Keratinocyte (primary cell): Measurements from ENCODE around the gene RAI1. TPM values are rescaled to one million over a fixed set of nuclear protein-coding genes. Genes with fewer than 3 reads are reported as not detected.

Source experiments
- DNase-seq: peaks from one replicate; pipeline ENCODE4 v3.0.0-alpha.2; 2011; ENCODE audit warnings: low read depth, missing footprints, low spot score
- FAIRE-seq: peaks from 2 replicates; lab custom pipeline; 2011; peaks lifted over from hg19 to GRCh38; lab: Jason Lieb, UNC
- H2AFZ ChIP-seq: 2 replicates; pipeline ENCODE4 v1.6.0; 2012; ENCODE audit warnings: low read length, control low read depth, inconsistent platforms; ENCODE audit not compliant: control insufficient read depth
- H3K27ac ChIP-seq: 2 replicates; pipeline ENCODE4 v1.5.1; 2011; ENCODE audit warnings: low read length; ENCODE audit not compliant: control insufficient read depth, insufficient read depth
- H3K27me3 ChIP-seq: 3 replicates; pipeline ENCODE4 v1.6.0; 2011; ENCODE audit warnings: low read length; ENCODE audit not compliant: control insufficient read depth, insufficient read depth; ENCODE audit errors: extremely low read depth
- H3K36me3 ChIP-seq, 2 experiments: 2 replicates in 1 of 2; 3 replicates in 1 of 2; pipeline ENCODE4 v1.5.1; 2011; ENCODE audit warnings: low read length in 2 of 2, mild to moderate bottlenecking in 1 of 2; ENCODE audit not compliant: control insufficient read depth in 2 of 2, insufficient read depth in 2 of 2; ENCODE audit errors: extremely low read depth in 1 of 2
- H3K4me1 ChIP-seq: 3 replicates; pipeline ENCODE4 v1.5.1; 2011; ENCODE audit warnings: low read length; ENCODE audit not compliant: control insufficient read depth, insufficient read depth; ENCODE audit errors: extremely low read depth
- H3K4me2 ChIP-seq: 3 replicates; pipeline ENCODE4 v1.6.0; 2011; ENCODE audit warnings: low read depth, low read length; ENCODE audit not compliant: control insufficient read depth, insufficient read depth; ENCODE audit errors: extremely low read depth
- H3K4me3 ChIP-seq, 3 experiments: fragments of 200-600 bp in 1 of 3; sonication (generic) in 1 of 3; 2 replicates in 2 of 3; 3 replicates in 1 of 3; pipeline ENCODE4 v1.5.1; 2011 to 2016; ENCODE audit warnings: low read length in 3 of 3, mild to moderate bottlenecking in 3 of 3, control low read depth in 2 of 3, inconsistent platforms in 1 of 3, low read depth in 1 of 3, mixed read lengths in 1 of 3, mixed run types in 1 of 3, moderate library complexity in 1 of 3; ENCODE audit not compliant: control insufficient read depth in 2 of 3, insufficient read depth in 2 of 3; ENCODE audit errors: extremely low read depth in 1 of 3
- H3K79me2 ChIP-seq: 2 replicates; pipeline ENCODE4 v1.6.0; 2012; ENCODE audit warnings: low read length; ENCODE audit not compliant: control insufficient read depth, insufficient read depth
- H3K9ac ChIP-seq: 3 replicates; pipeline ENCODE4 v1.6.0; 2011; ENCODE audit warnings: low read length; ENCODE audit not compliant: control insufficient read depth, insufficient read depth; ENCODE audit errors: extremely low read depth
- H3K9me1 ChIP-seq: 3 replicates; pipeline ENCODE4 v1.6.0; 2011; ENCODE audit warnings: low read length; ENCODE audit not compliant: control insufficient read depth, insufficient read depth; ENCODE audit errors: extremely low read depth
- H3K9me3 ChIP-seq: 2 replicates; pipeline ENCODE4 v1.5.1; 2012; ENCODE audit warnings: low read depth, low read length; ENCODE audit not compliant: control insufficient read depth
- H4K20me1 ChIP-seq: 3 replicates; pipeline ENCODE4 v1.6.0; 2011; ENCODE audit warnings: low read length; ENCODE audit not compliant: control insufficient read depth, insufficient read depth; ENCODE audit errors: extremely low read depth
- EZH2 ChIP-seq: IDR thresholded peaks from one replicate; pipeline ENCODE4 v1.6.1; 2012; ENCODE audit warnings: inconsistent platforms, mild to moderate bottlenecking, low read length, moderate library complexity
- dilution Hi-C: fragments of 300-500 bp; cut with MboI; formaldehyde crosslinking; loops from one replicate; pipeline ENCODE4 v1.7.0; 2020; ENCODE audit warnings: low sequenced_read_pairs; ENCODE audit not compliant: extremely low pct_ligation_motif_present
- polyA plus RNA-seq, 5 experiments: library from polyadenylated mRNA; depleted of rRNA in 3 of 5; stranded (reverse) in 3 of 5; stranded (forward) in 1 of 5; unstranded in 1 of 5; fragments of >200 nt; gene quantifications; 1 replicate in 1 of 5; 2 replicates in 3 of 5; 3 replicates in 1 of 5; pipeline versions ENCODE4 v1.2.1 to v1.2.3, GENCODE V29; 2011 to 2012; ENCODE audit warnings: missing spikeins in 2 of 5, low read depth in 1 of 5, low replicate concordance in 1 of 5
- TF ChIP-seq, protein P1 (sequence below), 3 experiments: IDR thresholded peaks in 1 of 3; conservative IDR thresholded peaks in 1 of 3; optimal IDR thresholded peaks in 1 of 3; 2 replicates in 2 of 3; 3 replicates in 1 of 3; pipeline versions ENCODE3 to v1.5.1; 2011; ENCODE audit warnings: low read length in 3 of 3, mild to moderate bottlenecking in 3 of 3, moderate library complexity in 2 of 3, control low read depth in 1 of 3, inconsistent platforms in 1 of 3; ENCODE audit not compliant: insufficient read depth in 2 of 3; ENCODE audit errors: extremely low read depth in 1 of 3

Gene RAI1
- polyA plus RNA-seq, 1 donor (not counting 4 experiments of a cell fraction or from before 2014, with no cell fraction given) = 2.6 TPM

DNA sequence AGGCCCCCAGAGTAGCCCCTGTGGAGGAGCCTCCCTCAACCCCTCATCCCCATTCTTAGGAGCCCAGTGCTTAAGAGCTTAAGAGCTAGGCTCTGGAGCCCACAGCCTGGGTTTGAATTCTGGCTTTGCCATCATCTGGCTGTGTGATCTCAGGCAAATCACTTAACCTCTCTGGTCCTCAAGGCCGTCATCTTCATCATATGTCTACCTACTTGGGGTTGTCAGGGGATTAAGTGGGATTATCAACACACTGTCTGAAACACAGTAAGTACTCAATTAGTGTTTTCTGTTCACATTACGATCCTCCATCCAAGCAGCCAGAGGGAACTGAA is 150.7 kb downstream of the RAI1 start:
- Histone ChIP-seq H3K27ac (no peak overlapping the region), H2AFZ (no peak overlapping the region), H3K4me3 (no peak overlapping the region), H3K79me2 (peaks cover 91% of the 10 kb centered on the region), H3K4me1 (peaks cover 32% of the 10 kb centered on the region), H3K9me1 (peaks cover 3% of the 10 kb centered on the region), H3K27me3 (no peaks in the 10 kb centered on the region), H3K9ac (peak overlapping the region; percentile 9), H3K36me3 (peaks cover 18 to 41% of the 10 kb centered on the region in 2 experiments), H3K4me2 (peak overlapping the region; percentile 2), H4K20me1 (peaks cover 32% of the 10 kb centered on the region), H3K9me3 (no peaks in the 10 kb centered on the region)
- dilution Hi-C loops = no loop called here
- TF ChIP-seq, protein P1, sequence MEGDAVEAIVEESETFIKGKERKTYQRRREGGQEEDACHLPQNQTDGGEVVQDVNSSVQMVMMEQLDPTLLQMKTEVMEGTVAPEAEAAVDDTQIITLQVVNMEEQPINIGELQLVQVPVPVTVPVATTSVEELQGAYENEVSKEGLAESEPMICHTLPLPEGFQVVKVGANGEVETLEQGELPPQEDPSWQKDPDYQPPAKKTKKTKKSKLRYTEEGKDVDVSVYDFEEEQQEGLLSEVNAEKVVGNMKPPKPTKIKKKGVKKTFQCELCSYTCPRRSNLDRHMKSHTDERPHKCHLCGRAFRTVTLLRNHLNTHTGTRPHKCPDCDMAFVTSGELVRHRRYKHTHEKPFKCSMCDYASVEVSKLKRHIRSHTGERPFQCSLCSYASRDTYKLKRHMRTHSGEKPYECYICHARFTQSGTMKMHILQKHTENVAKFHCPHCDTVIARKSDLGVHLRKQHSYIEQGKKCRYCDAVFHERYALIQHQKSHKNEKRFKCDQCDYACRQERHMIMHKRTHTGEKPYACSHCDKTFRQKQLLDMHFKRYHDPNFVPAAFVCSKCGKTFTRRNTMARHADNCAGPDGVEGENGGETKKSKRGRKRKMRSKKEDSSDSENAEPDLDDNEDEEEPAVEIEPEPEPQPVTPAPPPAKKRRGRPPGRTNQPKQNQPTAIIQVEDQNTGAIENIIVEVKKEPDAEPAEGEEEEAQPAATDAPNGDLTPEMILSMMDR (optimal IDR thresholded peaks at IDR 0.05 in 1 of 3, IDR thresholded peaks at IDR 0.05 in 1 of 3, conservative IDR thresholded peaks at IDR 0.05 in 1 of 3; ENCODE audit: extremely low read depth in 1 of 3, insufficient read depth in 2 of 3, low read length in 3 of 3) = no peak
- TF ChIP-seq EZH2 = no peak
- FAIRE-seq (no peak), DNase-seq (no peak)

DNA sequence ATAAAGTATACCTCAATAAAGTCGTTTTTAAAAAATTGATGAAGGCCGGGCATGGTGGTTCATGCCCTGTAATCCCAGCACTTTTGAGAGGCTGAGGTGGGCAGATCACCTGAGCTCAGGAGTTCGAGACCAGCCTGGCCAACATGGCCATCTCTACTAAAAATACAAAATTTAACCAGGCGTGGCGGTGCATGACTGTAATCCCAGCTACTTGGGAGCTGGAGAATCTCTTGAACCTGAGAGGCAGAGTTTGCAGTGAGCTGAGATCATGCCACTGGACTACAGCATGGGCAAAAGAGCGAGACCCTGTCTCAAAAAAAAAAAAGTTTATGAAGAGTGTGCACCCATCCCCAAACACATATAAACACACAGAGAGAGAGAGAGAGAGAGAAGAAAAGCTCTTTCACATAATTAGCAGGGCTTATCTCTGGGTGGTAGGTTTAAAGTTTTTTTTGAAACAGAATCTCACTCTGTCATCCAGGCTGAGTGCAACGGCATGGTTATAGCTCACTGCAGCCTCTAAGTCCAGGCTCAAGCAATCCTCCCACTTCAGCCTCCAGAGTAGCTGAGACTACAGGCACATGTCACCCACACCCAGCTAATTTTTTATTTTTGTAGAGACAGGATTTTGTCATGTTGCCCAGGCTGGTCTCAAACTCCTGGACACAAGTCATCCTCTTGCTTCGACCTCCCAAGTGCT is 152.6 kb downstream of the RAI1 start:
- Histone ChIP-seq H3K4me1 (peaks cover 42% of the 10 kb centered on the region), H3K27ac (no peak overlapping the region), H3K9me3 (no peaks in the 10 kb centered on the region), H3K9ac (no peak overlapping the region), H3K36me3 (peaks cover 17 to 41% of the 10 kb centered on the region in 2 experiments), H3K4me2 (no peak overlapping the region), H3K4me3 (no peak overlapping the region), H2AFZ (no peak overlapping the region), H3K79me2 (peaks cover 73% of the 10 kb centered on the region), H4K20me1 (peaks cover 32% of the 10 kb centered on the region), H3K27me3 (no peaks in the 10 kb centered on the region), H3K9me1 (peaks cover 3% of the 10 kb centered on the region)
- no peak for DNase-seq
- dilution Hi-C loops = no loop called here
- FAIRE-seq = no peak
- TF ChIP-seq, protein P1 (optimal IDR thresholded peaks at IDR 0.05 in 1 of 3, IDR thresholded peaks at IDR 0.05 in 1 of 3, conservative IDR thresholded peaks at IDR 0.05 in 1 of 3; ENCODE audit: extremely low read depth in 1 of 3, insufficient read depth in 2 of 3, low read length in 3 of 3) = no peak
